Naive thymus-derived CD4-positive, alpha-beta T cell (primary cell): ENCODE measurements around the gene PRKN. TPM values are rescaled to one million over a fixed set of nuclear protein-coding genes. Genes with fewer than 3 reads are reported as not detected.

ENCODE experiments used
- ATAC-seq: fragments of 150-1000 bp; cut with Tn5 transposase; 2 replicates; pipeline ENCODE4 v1.10.0; 2021; ENCODE audit warnings: mild to moderate bottlenecking, moderate library complexity
- CTCF ChIA-PET: fragments of 350-600 bp; sonication (Branson Sonifier 250); formaldehyde crosslinking; loops from one replicate; lab custom pipeline; 2021; ENCODE audit warnings: antibody characterized with exemption; lab: Charles Lee
- POLR2A ChIA-PET: fragments of 350-600 bp; sonication (Branson Sonifier 250); formaldehyde crosslinking; loops from one replicate; lab custom pipeline; 2021; ENCODE audit warnings: antibody characterized with exemption, inconsistent platforms; lab: Charles Lee
- DNase-seq, 9 donors: peaks; one replicate each; pipeline versions ENCODE4 v3.0.0 to v3.0.0-alpha.2; 2020 to 2022; ENCODE audit warnings: mixed read lengths in 1 of 9
- H3K27ac ChIP-seq: one replicate; pipeline ENCODE4 v1.7.0; 2013; ENCODE audit warnings: mild to moderate bottlenecking, low read depth, low read length, moderate library complexity
- H3K27me3 ChIP-seq, 2 donors: one replicate each; pipeline ENCODE4 v1.7.0; 2013; ENCODE audit warnings: low read length in 2 of 2, mild to moderate bottlenecking in 2 of 2, moderate library complexity in 2 of 2; ENCODE audit not compliant: control insufficient read depth in 2 of 2, insufficient read depth in 2 of 2
- H3K36me3 ChIP-seq, 3 experiments: 1 replicate in 2 of 3; 2 replicates in 1 of 3; pipeline ENCODE4 v1.7.0; 2013; ENCODE audit warnings: low read length in 3 of 3, mild to moderate bottlenecking in 3 of 3, moderate library complexity in 1 of 3; ENCODE audit not compliant: insufficient read depth in 3 of 3, control insufficient read depth in 2 of 3
- H3K4me1 ChIP-seq, 2 donors: one replicate each; pipeline ENCODE4 v1.7.0; 2013; ENCODE audit warnings: low read length in 2 of 2, mild to moderate bottlenecking in 2 of 2, moderate library complexity in 1 of 2; ENCODE audit not compliant: control insufficient read depth in 2 of 2, insufficient read depth in 2 of 2
- H3K4me3 ChIP-seq: 2 replicates; pipeline ENCODE4 v1.7.0; 2013; ENCODE audit warnings: mild to moderate bottlenecking, low read length
- H3K9me3 ChIP-seq, 3 experiments: 1 replicate in 2 of 3; 2 replicates in 1 of 3; pipeline ENCODE4 v1.7.0; 2013; ENCODE audit warnings: low read length in 3 of 3; ENCODE audit not compliant: control insufficient read depth in 2 of 3
- H3K27ac Mint-ChIP-seq, 9 donors: one replicate each; pipeline ENCODE4 v1.8.0; 2020 to 2022; ENCODE audit warnings: mixed read lengths in 9 of 9, mild to moderate bottlenecking in 8 of 9, moderate library complexity in 5 of 9, inconsistent platforms in 2 of 9
- H3K27me3 Mint-ChIP-seq, 5 donors: one replicate each; pipeline ENCODE4 v1.8.0; 2021 to 2022; ENCODE audit warnings: mixed read lengths in 5 of 5, mild to moderate bottlenecking in 1 of 5
- H3K36me3 Mint-ChIP-seq, 5 donors: one replicate each; pipeline ENCODE4 v1.8.0; 2020 to 2022; ENCODE audit warnings: mixed read lengths in 5 of 5, mild to moderate bottlenecking in 3 of 5, inconsistent platforms in 1 of 5
- H3K4me1 Mint-ChIP-seq, 7 donors: one replicate each; pipeline ENCODE4 v1.8.0; 2020 to 2022; ENCODE audit warnings: mixed read lengths in 7 of 7, mild to moderate bottlenecking in 3 of 7, inconsistent platforms in 1 of 7
- H3K4me3 Mint-ChIP-seq, 10 donors: one replicate each; pipeline ENCODE4 v1.8.0; 2020 to 2022; ENCODE audit warnings: mild to moderate bottlenecking in 10 of 10, mixed read lengths in 10 of 10, moderate library complexity in 6 of 10, inconsistent platforms in 2 of 10
- H3K9me3 Mint-ChIP-seq, 11 donors: one replicate each; pipeline ENCODE4 v1.8.0; 2020 to 2022; ENCODE audit warnings: mixed read lengths in 11 of 11, mild to moderate bottlenecking in 4 of 11, inconsistent platforms in 1 of 11, moderate library complexity in 1 of 11
- intact Hi-C, 2 donors: fragments of 100-400 bp; cut with micrococcal nuclease; formaldehyde crosslinking; loops; one replicate each; pipeline ENCODE4 v1.15.1; 2023
- polyA plus RNA-seq, 2 donors: library from polyadenylated mRNA; unstranded; fragments of 300-500 nt; fragmentation: Illumina TruSeq; gene quantifications; one replicate each; pipeline ENCODE4 v1.2.3, GENCODE V29; 2021
- total RNA-seq, 6 experiments: library from RNA in 5 of 6; stranded (reverse) in 5 of 6; gene quantifications; 1 replicate in 5 of 6; 2 replicates in 1 of 6; pipeline ENCODE4 v1.2.3 and lab custom pipeline; 2021 to 2026

The PRKN gene
- total and polyA plus RNA-seq, 7 experiments from 2014 or later: 0.44 to 10.3 (median 8.1) TPM

DNA sequence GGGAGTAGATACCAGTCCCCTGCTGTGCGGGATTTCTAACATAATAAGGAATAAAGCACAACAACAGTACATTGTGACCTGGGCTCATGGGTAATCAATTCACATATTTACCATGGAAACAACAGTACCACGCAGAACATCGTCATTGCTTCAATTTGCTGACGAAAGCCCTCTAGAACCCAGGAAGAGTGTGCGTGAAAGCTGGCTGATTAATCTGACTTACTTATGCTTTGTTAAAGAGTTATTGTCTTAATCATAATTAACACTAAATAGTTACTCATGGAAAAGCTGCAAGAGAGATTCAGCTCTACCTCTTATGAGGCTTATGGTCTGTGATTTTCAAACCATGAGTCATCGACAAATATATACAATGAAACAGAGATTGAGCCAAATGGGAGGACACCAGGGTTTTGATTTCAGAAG lies 809.4 kb downstream of the PRKN start:
- Histone ChIP-seq H3K4me1 (no peaks in the 10 kb centered on the region), H3K36me3 (no peaks in the 10 kb centered on the region), H3K4me3 (no peak overlapping the region), H3K9me3 (no peaks in the 10 kb centered on the region), H3K27ac (no peak overlapping the region), H3K27me3 (no peaks in the 10 kb centered on the region)
- H3K9me3 Mint-ChIP-seq: no peaks in the 10 kb centered on the region
- H3K27ac Mint-ChIP-seq: no peak overlapping the region
- ATAC-seq: no peak
- no peak overlapping the region for H3K4me3 Mint-ChIP-seq
- intact Hi-C loops: no loop called here
- ChIA-PET CTCF (no interaction called here), POLR2A (no interaction called here)
- no peaks in the 10 kb centered on the region for H3K27me3 Mint-ChIP-seq
- DNase-seq: no peak
- peaks cover 0 to 4% (median 0%) of the 10 kb centered on the region in 5 donors for H3K36me3 Mint-ChIP-seq
- H3K4me1 Mint-ChIP-seq: no peaks in the 10 kb centered on the region

DNA sequence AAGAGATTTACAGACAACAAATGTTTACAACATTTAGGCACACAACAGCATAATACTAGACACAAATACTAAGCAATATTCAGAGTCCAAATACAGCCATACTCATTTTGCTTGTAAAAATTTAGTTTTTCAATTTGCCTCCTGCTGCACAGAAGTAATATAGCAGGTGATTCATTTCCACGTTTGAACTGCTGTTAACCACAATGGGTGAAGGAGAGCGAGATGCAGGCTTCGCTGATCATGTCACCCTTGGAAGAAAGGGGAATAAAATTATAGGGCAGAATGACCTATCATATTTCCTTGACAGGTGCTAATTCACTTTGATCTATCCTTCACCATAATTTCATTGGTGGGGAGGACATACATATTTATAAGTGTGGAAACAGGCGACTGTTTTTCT lies 809.9 kb downstream of the PRKN start:
- Histone ChIP-seq H3K27me3 (no peaks in the 10 kb centered on the region), H3K9me3 (no peaks in the 10 kb centered on the region), H3K4me1 (no peaks in the 10 kb centered on the region), H3K4me3 (no peak overlapping the region), H3K27ac (no peak overlapping the region), H3K36me3 (no peaks in the 10 kb centered on the region)
- POLR2A ChIA-PET: no interaction called here
- Mint-ChIP-seq H3K36me3 (peaks cover 0 to 4% (median 0%) of the 10 kb centered on the region in 5 donors), H3K4me1 (no peaks in the 10 kb centered on the region), H3K9me3 (no peaks in the 10 kb centered on the region), H3K27ac (no peak overlapping the region), H3K27me3 (no peaks in the 10 kb centered on the region), H3K4me3 (no peak overlapping the region)
- CTCF ChIA-PET: no interaction called here
- intact Hi-C loops: no loop called here
- DNase-seq (no peak), ATAC-seq (no peak)

DNA sequence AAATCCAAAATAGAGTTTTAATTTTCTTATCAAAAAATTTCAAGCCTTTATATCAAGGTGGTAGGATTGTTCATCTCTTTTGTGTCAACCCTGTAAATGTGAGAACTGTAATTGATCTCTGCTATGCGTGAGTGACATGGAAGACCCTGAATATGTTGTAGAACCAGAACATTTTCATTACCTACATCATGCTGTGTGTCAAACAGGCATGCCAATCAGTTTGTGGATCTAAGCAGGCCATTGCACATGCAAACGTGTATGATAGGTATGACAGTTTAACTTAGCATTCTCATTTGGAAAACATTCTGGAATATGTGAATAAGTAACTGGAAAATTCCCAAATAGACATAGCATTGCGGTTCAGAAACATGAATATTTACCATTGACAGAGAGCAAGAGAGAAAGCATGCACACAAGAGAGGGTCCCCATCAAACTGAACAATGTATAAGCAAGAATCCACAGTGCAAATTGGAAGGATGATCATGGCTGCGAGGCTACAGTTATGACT lies 812.1 kb downstream of the PRKN start:
- ChIA-PET POLR2A (no interaction called here), CTCF (no interaction called here)
- no peak overlapping the region for H3K27ac ChIP-seq
- H3K4me1 ChIP-seq: no peaks in the 10 kb centered on the region
- DNase-seq: no peak
- no peak overlapping the region for H3K4me3 ChIP-seq
- no peak for ATAC-seq
- intact Hi-C loops: no loop called here
- no peaks in the 10 kb centered on the region for H3K9me3 ChIP-seq
- H3K36me3 Mint-ChIP-seq: peaks cover 0 to 6% (median 0%) of the 10 kb centered on the region in 5 donors
- no peak overlapping the region for H3K4me3 Mint-ChIP-seq
- H3K27me3 ChIP-seq: no peaks in the 10 kb centered on the region
- H3K9me3 Mint-ChIP-seq: peaks cover 0 to 2% (median 0%) of the 10 kb centered on the region in 11 donors
- H3K4me1 Mint-ChIP-seq: no peaks in the 10 kb centered on the region
- H3K36me3 ChIP-seq: no peaks in the 10 kb centered on the region
- no peaks in the 10 kb centered on the region for H3K27me3 Mint-ChIP-seq
- no peak overlapping the region for H3K27ac Mint-ChIP-seq

DNA sequence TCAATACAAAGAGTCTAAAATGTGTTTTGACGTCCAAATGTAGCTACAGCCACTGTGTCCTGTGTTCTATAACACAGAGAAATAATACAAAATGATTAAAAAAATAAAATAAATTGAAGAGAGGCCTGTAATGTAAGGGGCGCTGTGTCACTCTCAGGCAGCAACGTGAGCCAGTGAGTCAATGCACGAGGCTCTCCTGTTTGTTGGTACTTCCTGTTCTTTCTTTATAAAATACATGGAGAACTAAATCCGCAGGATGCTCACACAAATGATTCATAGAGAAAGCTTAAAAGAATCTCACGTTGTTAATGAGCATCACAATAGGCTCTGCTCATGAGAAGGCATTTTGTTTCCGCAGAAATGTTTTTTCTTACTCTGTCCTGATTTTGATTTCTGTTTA lies 818.7 kb downstream of the PRKN start:
- no peak overlapping the region for H3K4me3 ChIP-seq

DNA sequence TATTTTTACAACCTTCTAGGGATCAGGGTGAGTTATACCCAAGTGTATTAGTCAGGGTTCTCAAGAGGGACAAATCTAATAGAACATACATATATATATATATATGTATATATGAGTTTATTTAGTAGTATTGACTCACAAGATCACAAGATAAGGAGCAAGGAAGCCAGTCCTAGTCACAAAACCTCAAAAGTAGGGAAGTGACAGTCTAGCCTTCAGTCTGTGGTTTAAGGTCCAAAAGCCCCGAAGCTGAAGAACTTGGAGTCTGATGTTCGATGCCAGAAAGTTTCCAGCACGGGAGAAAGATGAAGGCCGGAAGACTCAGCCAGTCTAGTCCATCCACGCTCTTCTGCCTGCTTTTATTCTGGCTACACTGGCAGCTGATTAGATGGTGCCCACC lies 821.0 kb downstream of the PRKN start:
- Histone ChIP-seq H3K27me3 (no peaks in the 10 kb centered on the region), H3K4me1 (no peaks in the 10 kb centered on the region), H3K4me3 (no peak overlapping the region), H3K27ac (no peak overlapping the region), H3K36me3 (no peaks in the 10 kb centered on the region), H3K9me3 (no peaks in the 10 kb centered on the region)
- ChIA-PET POLR2A (no interaction called here), CTCF (no interaction called here)
- ATAC-seq (no peak), DNase-seq (no peak)
- Mint-ChIP-seq H3K4me1 (no peaks in the 10 kb centered on the region), H3K27ac (no peak overlapping the region), H3K36me3 (peaks cover 0 to 9% (median 3%) of the 10 kb centered on the region in 5 donors), H3K9me3 (no peaks in the 10 kb centered on the region), H3K27me3 (no peaks in the 10 kb centered on the region), H3K4me3 (no peak overlapping the region)
- intact Hi-C loops: no loop called here

More for the DNA sequence above, 818.7 kb downstream of the PRKN start:
- H3K9me3 ChIP-seq: no peaks in the 10 kb centered on the region
- intact Hi-C loops: no loop called here
- H3K27me3 ChIP-seq: no peaks in the 10 kb centered on the region
- Mint-ChIP-seq H3K36me3 (peaks cover 0 to 9% (median 3%) of the 10 kb centered on the region in 5 donors), H3K4me1 (no peaks in the 10 kb centered on the region), H3K4me3 (no peak overlapping the region), H3K9me3 (peaks cover 0 to 2% (median 0%) of the 10 kb centered on the region in 11 donors), H3K27me3 (no peaks in the 10 kb centered on the region), H3K27ac (no peak overlapping the region)
- POLR2A ChIA-PET: no interaction called here
- DNase-seq (no peak), ATAC-seq (no peak)
- H3K36me3 ChIP-seq: no peaks in the 10 kb centered on the region
- no peak overlapping the region for H3K27ac ChIP-seq
- CTCF ChIA-PET: no interaction called here
- no peaks in the 10 kb centered on the region for H3K4me1 ChIP-seq

DNA sequence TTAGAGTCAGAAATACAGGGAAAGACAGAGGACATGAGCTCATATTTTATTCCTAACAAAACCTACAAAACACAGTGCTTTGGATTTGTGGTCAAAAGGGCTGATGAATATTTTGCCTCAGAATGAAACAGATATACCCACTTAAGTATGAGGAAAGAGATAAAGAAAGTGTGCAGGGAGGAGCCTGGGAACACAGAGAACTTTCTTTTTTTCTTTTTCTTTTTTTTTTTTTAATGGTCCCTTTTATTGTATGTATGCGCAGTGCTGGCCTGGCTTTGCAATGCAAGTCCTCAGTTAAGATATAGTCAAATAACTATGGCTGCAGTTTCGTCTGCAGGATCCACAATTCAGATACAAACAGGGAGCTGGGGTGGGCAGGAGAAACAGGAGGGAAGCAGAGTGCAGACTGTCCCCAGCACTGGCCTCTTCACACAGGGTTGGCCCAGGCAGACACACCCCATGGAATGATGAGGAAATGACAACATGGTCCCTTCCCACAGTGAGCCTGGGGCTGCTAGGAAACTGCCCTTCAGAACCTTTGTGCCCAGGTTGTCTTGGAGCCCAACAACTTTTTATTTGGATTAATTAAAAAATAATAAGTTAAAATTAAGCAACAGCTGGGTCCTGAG lies 823.9 kb downstream of the PRKN start:
- no peak overlapping the region for H3K4me3 Mint-ChIP-seq
- H3K27me3 ChIP-seq: no peaks in the 10 kb centered on the region
- ChIA-PET POLR2A (no interaction called here), CTCF (no interaction called here)
- ATAC-seq: no peak
- peaks cover 0 to 3% (median 0%) of the 10 kb centered on the region in 5 donors for H3K36me3 Mint-ChIP-seq
- no peak overlapping the region for H3K27ac Mint-ChIP-seq
- no peak overlapping the region for H3K27ac ChIP-seq
- intact Hi-C loops: no loop called here
- H3K4me1 ChIP-seq: no peaks in the 10 kb centered on the region
- H3K9me3 ChIP-seq: no peaks in the 10 kb centered on the region
- H3K9me3 Mint-ChIP-seq: peaks cover 0 to 2% (median 0%) of the 10 kb centered on the region in 11 donors
- H3K4me1 Mint-ChIP-seq: peaks cover 0 to 2% (median 0%) of the 10 kb centered on the region in 7 donors
- H3K36me3 ChIP-seq: no peaks in the 10 kb centered on the region
- no peak overlapping the region for H3K4me3 ChIP-seq
- no peak for DNase-seq
- H3K27me3 Mint-ChIP-seq: no peaks in the 10 kb centered on the region
